Measurements from ENCODE around the gene NOTCH2NLA.
"Not testable (repeated sequence)": the region's sequence is repeated elsewhere in the genome, so short reads cannot be mapped to it uniquely, and the experiment has no call there.

- TF ChIP-seq TARDBP (IDR thresholded peaks at IDR 0.05); FOXM1 (IDR thresholded peaks at IDR 0.05; ENCODE audit: borderline replicate concordance); FOXK2 (IDR thresholded peaks at IDR 0.05); BHLHE40 (IDR thresholded peaks at IDR 0.05; ENCODE audit: borderline replicate concordance); L3MBTL2 (conservative IDR thresholded peaks at IDR 0.05); SUZ12 (IDR thresholded peaks at IDR 0.05): not testable (repeated sequence)
Observed at GRCh38 chr1:146228710-146229477, at the start of gene NOTCH2NLA.

Data from HEK293T (cell line).